ACC112 (cell line): ENCODE measurements around the gene KCNE3.
"Not testable (repeated sequence)": the region's sequence is repeated elsewhere in the genome, so short reads cannot be mapped to it uniquely, and the experiment has no call there.

Source experiments
- H2AFZ ChIP-seq: fragments of 200-600 bp; sonication (generic); one replicate; pipeline ENCODE4 v1.6.0; 2017; ENCODE audit warnings: antibody characterized with exemption, low read length; ENCODE audit not compliant: unreplicated experiment
- H3K27ac ChIP-seq: fragments of 200-600 bp; sonication (generic); 2 replicates; pipeline ENCODE4 v1.5.1; 2014; ENCODE audit warnings: low read depth, mild to moderate bottlenecking, antibody characterized with exemption, low read length, moderate library complexity
- H3K27me3 ChIP-seq: fragments of 200-600 bp; sonication (generic); 2 replicates; pipeline ENCODE4 v1.6.1; 2014; ENCODE audit warnings: mild to moderate bottlenecking, antibody characterized with exemption, low read length, moderate library complexity, mixed read lengths; ENCODE audit not compliant: insufficient read depth
- H3K36me3 ChIP-seq: fragments of 200-600 bp; sonication (generic); 2 replicates; pipeline ENCODE4 v1.6.1; 2016; ENCODE audit warnings: mild to moderate bottlenecking, antibody characterized with exemption, low read length, moderate library complexity, mixed read lengths; ENCODE audit not compliant: insufficient read depth
- H3K4me1 ChIP-seq: fragments of 200-600 bp; sonication (generic); one replicate; pipeline ENCODE4 v1.6.1; 2016; ENCODE audit warnings: low read length, mixed read lengths; ENCODE audit not compliant: insufficient read depth, unreplicated experiment, control insufficient read depth
- H3K4me3 ChIP-seq: fragments of 200-600 bp; sonication (generic); 2 replicates; pipeline ENCODE4 v1.5.1; 2014; ENCODE audit warnings: mild to moderate bottlenecking, low read depth, low read length
- H3K79me2 ChIP-seq: fragments of 200-600 bp; sonication (generic); one replicate; pipeline ENCODE4 v1.6.0; 2016; ENCODE audit warnings: low read length; ENCODE audit not compliant: control insufficient read depth, unreplicated experiment, insufficient read depth

KCNE3 gene

GRCh38 chr11:74417379-74417804, 50.0 kb downstream of the KCNE3 start:
- Histone ChIP-seq H3K36me3 (no peaks in the 10 kb centered on the region), H3K79me2 (no peaks in the 10 kb centered on the region), H3K4me3 (no peak overlapping the region), H3K27ac (no peak overlapping the region), H3K4me1 (peaks cover 10% of the 10 kb centered on the region), H2AFZ (no peak overlapping the region), H3K27me3 (no peaks in the 10 kb centered on the region)

- not testable (repeated sequence) for H3K79me2 ChIP-seq, H3K27me3 ChIP-seq, H3K4me3 ChIP-seq, H3K27ac ChIP-seq, H2AFZ ChIP-seq, H3K36me3 ChIP-seq
- peaks cover 10% of the 10 kb centered on the region for H3K4me1 ChIP-seq
Observed at GRCh38 chr11:74416974-74417373, 50.4 kb downstream of the KCNE3 start.

DNA sequence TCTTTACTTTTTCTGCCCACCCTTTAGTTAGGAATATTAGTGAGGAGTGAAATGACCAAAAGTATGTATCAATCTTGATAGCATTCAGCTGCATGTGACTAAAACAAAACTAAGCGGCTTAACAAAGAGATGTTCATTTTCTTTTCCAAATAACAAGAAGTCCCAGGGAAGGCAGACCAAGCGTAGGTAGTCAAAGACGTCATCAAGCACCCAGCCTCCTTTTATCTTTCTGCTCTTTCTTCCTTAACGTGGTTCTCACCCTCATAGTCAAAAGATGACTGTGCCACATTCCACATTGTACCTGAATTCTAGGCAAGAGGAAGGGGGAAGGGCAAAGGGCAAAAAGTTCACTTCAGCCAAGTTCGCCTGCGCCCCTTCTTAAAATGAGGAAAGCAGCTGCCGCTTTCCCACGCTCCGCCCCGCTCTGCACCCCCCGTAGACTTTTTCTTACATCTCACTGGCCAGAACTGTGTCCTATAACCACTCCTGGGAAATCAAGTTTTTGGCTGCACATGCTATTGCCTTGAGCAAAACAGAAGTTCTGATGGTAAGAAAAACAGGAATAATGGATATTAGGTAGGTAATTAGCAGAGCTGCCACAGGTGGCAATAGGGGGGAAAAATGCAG, 54.5 kb downstream of the KCNE3 start:
- Histone ChIP-seq H3K27ac (no peak overlapping the region), H3K36me3 (no peaks in the 10 kb centered on the region), H3K27me3 (no peaks in the 10 kb centered on the region), H3K4me3 (no peak overlapping the region), H3K79me2 (no peaks in the 10 kb centered on the region), H2AFZ (no peak overlapping the region), H3K4me1 (peaks cover 2% of the 10 kb centered on the region)

GRCh38 chr11:74412321-74412720, 55.0 kb downstream of the KCNE3 start:
- no peaks in the 10 kb centered on the region for H3K36me3 ChIP-seq
- no peak overlapping the region for H3K27ac ChIP-seq
- H3K27me3 ChIP-seq: no peaks in the 10 kb centered on the region
- no peaks in the 10 kb centered on the region for H3K4me1 ChIP-seq
- no peaks in the 10 kb centered on the region for H3K79me2 ChIP-seq
- H3K4me3 ChIP-seq: no peak overlapping the region
- H2AFZ ChIP-seq: no peak overlapping the region

DNA sequence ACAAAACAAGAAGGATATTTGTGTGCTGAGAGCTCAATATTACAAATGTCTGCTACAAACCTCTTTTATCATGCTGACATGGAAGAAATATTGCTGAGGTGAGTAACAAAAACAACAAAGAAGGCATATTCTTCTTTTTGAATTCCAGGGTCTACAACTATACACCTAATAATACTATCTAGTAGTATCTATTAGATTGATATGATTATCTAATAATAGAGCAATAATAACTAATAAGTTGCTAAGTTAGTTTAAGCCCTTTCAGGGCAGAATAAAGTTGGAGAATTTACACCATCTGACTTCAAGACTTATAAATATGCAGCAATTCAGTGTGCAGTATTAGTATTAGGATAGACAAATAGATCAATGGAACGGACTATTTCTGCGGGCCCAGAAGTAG, 57.7 kb downstream of the KCNE3 start:
- no peak overlapping the region for H3K27ac ChIP-seq

More for the DNA sequence above, 57.7 kb downstream of the KCNE3 start:
- Histone ChIP-seq H3K27me3 (no peaks in the 10 kb centered on the region), H3K4me1 (no peaks in the 10 kb centered on the region), H3K36me3 (no peaks in the 10 kb centered on the region), H3K79me2 (no peaks in the 10 kb centered on the region), H3K4me3 (no peak overlapping the region), H2AFZ (no peak overlapping the region)
